Esophagus squamous epithelium (tissue), 4 donors: Measurements from ENCODE around the gene TSPO2.

ENCODE experiments used
- CTCF ChIP-seq, 6 experiments: fragments of 450-650 bp in 4 of 6; fragments of 200-600 bp in 2 of 6; sonication (generic) in 2 of 6; IDR thresholded peaks; one replicate each; pipeline ENCODE4 v1.5.1; 2016 to 2019; ENCODE audit warnings: antibody characterized with exemption in 6 of 6, mild to moderate bottlenecking in 4 of 6, moderate library complexity in 4 of 6
- POLR2A ChIP-seq, 4 donors: fragments of 450-650 bp; IDR thresholded peaks; one replicate each; pipeline ENCODE4 v1.6.1; 2017; ENCODE audit warnings: antibody characterized with exemption in 4 of 4, mild to moderate bottlenecking in 4 of 4, moderate library complexity in 3 of 4

- TF ChIP-seq CTCF (IDR thresholded peaks at IDR 0.05) (no peak), POLR2A (IDR thresholded peaks at IDR 0.05) (no peak)
These were observed 40.8 kb downstream of the TSPO2 start for GRCh38 chr6:41083072-41083471.
